Right lobe of liver (tissue), 4 donors: Measurements from ENCODE around the gene DCC.

Experiments
- POLR2A ChIP-seq: fragments of 450-650 bp; IDR thresholded peaks from one replicate; pipeline ENCODE4 v1.6.1; 2017; ENCODE audit warnings: antibody characterized with exemption, mild to moderate bottlenecking
- TF ChIP-seq, protein P1 (sequence below), 4 donors: fragments of 200-600 bp in 3 of 4; fragments of 450-650 bp in 1 of 4; IDR thresholded peaks; one replicate each; pipeline versions ENCODE4 v1.5.1 to v1.8.0; 2016 to 2022; ENCODE audit warnings: antibody characterized with exemption in 4 of 4, mild to moderate bottlenecking in 2 of 4
- donor health status: DM: no; HTN: no; CAD: no.
- donor health status: DM: no; HTN: no; CAD: no.
- donor health status: DM: no; HTN: yes; CAD: no.

DNA sequence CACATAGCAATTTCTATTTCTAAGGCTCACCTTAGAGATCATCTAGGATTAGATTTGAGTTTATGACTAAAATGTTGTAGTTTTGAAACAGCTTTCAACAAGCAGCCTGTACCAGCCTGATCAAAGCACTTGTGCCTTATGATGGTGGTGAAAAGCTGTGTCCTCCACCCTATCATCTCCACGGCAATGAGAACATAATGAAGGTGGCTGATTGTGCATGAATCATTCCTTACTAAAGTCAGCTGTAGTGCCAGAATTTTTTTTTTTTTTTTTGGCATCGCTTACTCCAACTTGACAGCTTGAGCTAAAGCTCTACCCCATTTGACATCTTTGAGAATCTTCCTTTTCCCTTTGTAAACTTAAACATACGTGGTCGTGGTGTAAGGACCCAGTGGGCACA, 86.0 kb downstream of the DCC start:
- TF ChIP-seq POLR2A, result no peak
- TF ChIP-seq, protein P1, sequence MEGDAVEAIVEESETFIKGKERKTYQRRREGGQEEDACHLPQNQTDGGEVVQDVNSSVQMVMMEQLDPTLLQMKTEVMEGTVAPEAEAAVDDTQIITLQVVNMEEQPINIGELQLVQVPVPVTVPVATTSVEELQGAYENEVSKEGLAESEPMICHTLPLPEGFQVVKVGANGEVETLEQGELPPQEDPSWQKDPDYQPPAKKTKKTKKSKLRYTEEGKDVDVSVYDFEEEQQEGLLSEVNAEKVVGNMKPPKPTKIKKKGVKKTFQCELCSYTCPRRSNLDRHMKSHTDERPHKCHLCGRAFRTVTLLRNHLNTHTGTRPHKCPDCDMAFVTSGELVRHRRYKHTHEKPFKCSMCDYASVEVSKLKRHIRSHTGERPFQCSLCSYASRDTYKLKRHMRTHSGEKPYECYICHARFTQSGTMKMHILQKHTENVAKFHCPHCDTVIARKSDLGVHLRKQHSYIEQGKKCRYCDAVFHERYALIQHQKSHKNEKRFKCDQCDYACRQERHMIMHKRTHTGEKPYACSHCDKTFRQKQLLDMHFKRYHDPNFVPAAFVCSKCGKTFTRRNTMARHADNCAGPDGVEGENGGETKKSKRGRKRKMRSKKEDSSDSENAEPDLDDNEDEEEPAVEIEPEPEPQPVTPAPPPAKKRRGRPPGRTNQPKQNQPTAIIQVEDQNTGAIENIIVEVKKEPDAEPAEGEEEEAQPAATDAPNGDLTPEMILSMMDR (IDR thresholded peaks at IDR 0.05), result no peak
